ENCODE results near the gene HNRNPF. TPM values are rescaled to one million over a fixed set of nuclear protein-coding genes. Genes with fewer than 3 reads are reported as not detected.

HNRNPF gene
- total RNA-seq, 2 experiments from 2014 or later = 86.5 to 87.9 TPM

DNA sequence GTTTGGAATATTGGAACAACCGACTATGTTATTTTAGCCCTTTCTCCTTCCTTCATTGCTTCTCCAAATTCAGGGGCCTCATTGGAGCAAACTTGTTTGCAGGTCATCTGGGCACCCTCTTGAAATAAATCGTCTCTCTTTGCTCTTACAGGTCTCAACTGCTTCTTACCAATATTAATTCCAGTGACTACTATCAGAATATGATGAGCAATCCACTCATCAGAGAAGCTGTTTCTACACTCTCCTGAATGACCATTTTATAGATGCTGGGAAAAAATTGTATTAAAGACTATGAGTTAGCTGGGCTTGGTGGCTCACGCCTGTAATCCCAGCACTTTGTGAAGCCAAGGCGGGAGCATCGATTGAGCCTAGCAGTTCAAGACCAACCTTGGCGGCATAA, 12.5 kb upstream of the HNRNPF start:
- CTCF ChIA-PET = interaction anchor here (1.5 kb wide), 1 partner anchor 16 kb away, joined by 3 read pairs; the partner anchor contains the start of gene ZNF487
- Histone ChIP-seq H3K27ac (ENCODE audit: low read depth in 1 of 2, low read length in 2 of 2) (peak overlapping the region; percentile 85 to 92), H3K27me3 (ENCODE audit: control insufficient read depth in 1 of 2, insufficient read depth in 2 of 2, low read length in 2 of 2) (no peaks in the 10 kb centered on the region), H3K9me3 (ENCODE audit: control insufficient read depth in 1 of 2, insufficient read depth in 1 of 2, low read length in 2 of 2) (no peaks in the 10 kb centered on the region), H3K4me1 (ENCODE audit: insufficient read depth, low read length) (peaks cover 50% of the 10 kb centered on the region), H3K36me3 (ENCODE audit: insufficient read depth, low read length) (no peaks in the 10 kb centered on the region), H3K4me3 (ENCODE audit: low read length) (no peak overlapping the region)
- POLR2A ChIA-PET = interaction anchor here (0.6 to 3.3 kb wide), 2 partner anchors 15 to 128 kb away, joined by 4 to 20 read pairs; partner anchors contain the start of gene ZNF487
- Mint-ChIP-seq H3K36me3 (ENCODE audit: low read depth) (no peaks in the 10 kb centered on the region), H3K9me3 (no peaks in the 10 kb centered on the region), H3K4me1 (ENCODE audit: low read depth) (peaks cover 39% of the 10 kb centered on the region), H3K27ac (peak overlapping the region; percentile 92), H3K4me3 (peak overlapping the region; percentile 73), H3K27me3 (no peaks in the 10 kb centered on the region)
- ATAC-seq (ENCODE audit: poor library complexity) (no peak), DNase-seq (no peak)
- TF ChIP-seq, protein P1, sequence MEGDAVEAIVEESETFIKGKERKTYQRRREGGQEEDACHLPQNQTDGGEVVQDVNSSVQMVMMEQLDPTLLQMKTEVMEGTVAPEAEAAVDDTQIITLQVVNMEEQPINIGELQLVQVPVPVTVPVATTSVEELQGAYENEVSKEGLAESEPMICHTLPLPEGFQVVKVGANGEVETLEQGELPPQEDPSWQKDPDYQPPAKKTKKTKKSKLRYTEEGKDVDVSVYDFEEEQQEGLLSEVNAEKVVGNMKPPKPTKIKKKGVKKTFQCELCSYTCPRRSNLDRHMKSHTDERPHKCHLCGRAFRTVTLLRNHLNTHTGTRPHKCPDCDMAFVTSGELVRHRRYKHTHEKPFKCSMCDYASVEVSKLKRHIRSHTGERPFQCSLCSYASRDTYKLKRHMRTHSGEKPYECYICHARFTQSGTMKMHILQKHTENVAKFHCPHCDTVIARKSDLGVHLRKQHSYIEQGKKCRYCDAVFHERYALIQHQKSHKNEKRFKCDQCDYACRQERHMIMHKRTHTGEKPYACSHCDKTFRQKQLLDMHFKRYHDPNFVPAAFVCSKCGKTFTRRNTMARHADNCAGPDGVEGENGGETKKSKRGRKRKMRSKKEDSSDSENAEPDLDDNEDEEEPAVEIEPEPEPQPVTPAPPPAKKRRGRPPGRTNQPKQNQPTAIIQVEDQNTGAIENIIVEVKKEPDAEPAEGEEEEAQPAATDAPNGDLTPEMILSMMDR (IDR thresholded peaks at IDR 0.05) = no peak
- intact Hi-C loops (cut with DNase I, micrococcal nuclease) = loop anchor here in 1 of 2 experiments (2.0 kb wide), 1 partner anchor 15 kb away; the partner anchor contains the start of gene ZNF487

GRCh38 chr10:43421201-43421507, 12.2 kb upstream of the HNRNPF start:
- CTCF ChIA-PET = interaction anchor here (1.5 kb wide), 1 partner anchor 16 kb away, joined by 3 read pairs; the partner anchor contains the start of gene ZNF487
- intact Hi-C loops (cut with DNase I, micrococcal nuclease) = loop anchor here in 1 of 2 experiments (2.0 kb wide), 1 partner anchor 16 kb away; the partner anchor contains the start of gene ZNF487
- Mint-ChIP-seq H3K4me3 (peak overlapping the region; percentile 91), H3K27ac (peak overlapping the region; percentile 92), H3K9me3 (no peaks in the 10 kb centered on the region), H3K36me3 (ENCODE audit: low read depth) (no peaks in the 10 kb centered on the region), H3K27me3 (no peaks in the 10 kb centered on the region), H3K4me1 (ENCODE audit: low read depth) (peaks cover 39% of the 10 kb centered on the region)
- POLR2A ChIA-PET = interaction anchor here (0.6 to 3.9 kb wide), 11 partner anchors 11 to 128 kb away, joined by 3 to 56 read pairs (median 4); partner anchors contain the start of genes HNRNPF and ZNF487
- TF ChIP-seq, protein P1 (IDR thresholded peaks at IDR 0.05) = no peak
- Histone ChIP-seq H3K4me3 (ENCODE audit: low read length) (peak overlapping the region; percentile 84), H3K27me3 (ENCODE audit: control insufficient read depth in 1 of 2, insufficient read depth in 2 of 2, low read length in 2 of 2) (no peaks in the 10 kb centered on the region), H3K27ac (ENCODE audit: low read depth in 1 of 2, low read length in 2 of 2) (peak overlapping the region; percentile 85 to 92), H3K9me3 (ENCODE audit: control insufficient read depth in 1 of 2, insufficient read depth in 1 of 2, low read length in 2 of 2) (no peaks in the 10 kb centered on the region), H3K36me3 (ENCODE audit: insufficient read depth, low read length) (no peaks in the 10 kb centered on the region), H3K4me1 (ENCODE audit: insufficient read depth, low read length) (peaks cover 46% of the 10 kb centered on the region)
- ATAC-seq (ENCODE audit: poor library complexity) = no peak
- no peak for DNase-seq

DNA sequence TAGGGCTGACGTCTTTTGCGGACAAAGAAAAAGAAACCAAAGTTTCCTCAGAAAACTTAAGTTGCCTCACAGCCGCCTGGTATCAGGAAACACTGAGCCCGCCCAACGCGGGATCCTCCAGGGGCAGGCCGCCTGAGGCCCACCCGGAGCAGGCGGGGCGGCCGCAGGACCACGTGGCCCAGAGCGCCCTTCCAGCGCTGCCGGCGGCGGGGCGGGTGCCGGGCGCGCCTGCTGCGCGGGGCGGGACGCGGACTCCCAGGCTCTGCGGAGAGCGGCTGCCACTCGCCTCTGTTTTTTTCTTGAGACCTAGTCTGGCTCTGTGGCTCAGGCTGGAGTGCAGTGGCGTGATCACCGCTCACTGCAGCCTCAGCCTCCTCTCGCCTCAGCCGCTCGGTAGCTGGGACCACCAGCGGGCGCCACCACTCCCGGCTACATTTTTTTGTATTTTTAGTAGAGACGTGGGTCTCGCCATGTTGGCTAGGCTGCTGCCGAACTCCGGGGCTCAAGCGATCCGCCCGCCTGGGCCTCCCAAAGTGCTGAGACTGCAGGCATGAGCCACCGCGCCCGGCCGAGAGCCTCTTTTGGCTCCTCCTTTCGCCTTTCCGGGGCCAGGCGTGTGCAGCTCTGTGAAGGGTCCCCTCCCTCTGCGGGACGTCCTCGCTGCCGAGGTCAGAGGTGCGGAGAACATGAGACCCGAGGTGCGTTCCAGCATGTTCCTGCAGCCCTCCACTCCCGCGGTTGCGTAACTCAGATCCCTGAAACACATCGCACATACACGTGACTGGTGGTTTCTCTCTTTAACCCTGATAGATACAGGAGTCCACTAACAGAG, 11.6 kb upstream of the HNRNPF start:
- H3K27ac ChIP-seq (ENCODE audit: low read depth in 1 of 2, low read length in 2 of 2) = peak overlapping the region; percentile 85 to 92
- Mint-ChIP-seq H3K9me3 (no peaks in the 10 kb centered on the region), H3K4me3 (peak overlapping the region; percentile 91), H3K27ac (peak overlapping the region; percentile 92), H3K36me3 (ENCODE audit: low read depth) (no peaks in the 10 kb centered on the region), H3K4me1 (ENCODE audit: low read depth) (peaks cover 39% of the 10 kb centered on the region), H3K27me3 (no peaks in the 10 kb centered on the region)
- H3K4me1 ChIP-seq (ENCODE audit: insufficient read depth, low read length) = peaks cover 42% of the 10 kb centered on the region
- H3K27me3 ChIP-seq (ENCODE audit: control insufficient read depth in 1 of 2, insufficient read depth in 2 of 2, low read length in 2 of 2) = no peaks in the 10 kb centered on the region
- ChIA-PET POLR2A (interaction anchor here (0.6 to 3.9 kb wide), 13 partner anchors 9 to 282 kb away, joined by 3 to 56 read pairs (median 4); partner anchors contain the start of genes HNRNPF and ZNF487), CTCF (interaction anchor here (1.5 kb wide), 1 partner anchor 17 kb away, joined by 3 read pairs; the partner anchor contains the start of gene ZNF487)
- peak; percentile 54 to 92 (median 72) for DNase-seq
- H3K9me3 ChIP-seq (ENCODE audit: control insufficient read depth in 1 of 2, insufficient read depth in 1 of 2, low read length in 2 of 2) = no peaks in the 10 kb centered on the region
- intact Hi-C loops (cut with DNase I, micrococcal nuclease) = loop anchor here (1.0 to 2.0 kb wide), 3 partner anchors 11 to 16 kb away; partner anchors contain the start of genes HNRNPF (in 1 of the 2) and ZNF487 (in 1 of the 2)
- no peaks in the 10 kb centered on the region for H3K36me3 ChIP-seq (ENCODE audit: insufficient read depth, low read length)
- peak; percentile 85 for ATAC-seq (ENCODE audit: poor library complexity)
- TF ChIP-seq, protein P1 (IDR thresholded peaks at IDR 0.05) = peak; percentile 30
- peak overlapping the region; percentile 84 for H3K4me3 ChIP-seq (ENCODE audit: low read length)

All from CD4-positive, alpha-beta T cell (primary cell).